GM13977 (cell line): ENCODE data around the gene CARD19.

Source experiments
- DNase-seq: peaks from one replicate; pipeline ENCODE4 v3.0.0; 2012; ENCODE audit warnings: low spot score
- CTCF ChIP-seq: IDR thresholded peaks from 2 replicates; pipeline ENCODE4 v1.5.1; 2012; ENCODE audit warnings: mild to moderate bottlenecking, control low read depth; ENCODE audit not compliant: insufficient read depth; ENCODE audit errors: extremely low read depth, missing control alignments
- in situ Hi-C: fragments of 300-500 bp; cut with MboI; formaldehyde crosslinking; loops from one replicate; pipeline ENCODE4 v1.12.0; 2022; ENCODE audit warnings: low sequenced_read_pairs, low pct_unique_long_range_greater_than_20kb, mixed read lengths, inconsistent platforms; ENCODE audit not compliant: unreplicated experiment

Gene CARD19

GRCh38 chr9:93105620-93106019 lies 9.6 kb downstream of the CARD19 start:
- in situ Hi-C loops, result no loop called here
- DNase-seq, result no peak
- no peak for TF ChIP-seq CTCF

- DNase-seq, result no peak
- no peak for TF ChIP-seq CTCF
- in situ Hi-C loops, result no loop called here
Observed at GRCh38 chr9:93107151-93107824, 11.3 kb downstream of the CARD19 start.

GRCh38 chr9:93107825-93108161 lies 11.8 kb downstream of the CARD19 start:
- DNase-seq, result no peak
- no peak for TF ChIP-seq CTCF
- in situ Hi-C loops, result no loop called here

GRCh38 chr9:93108291-93109041 lies 12.4 kb downstream of the CARD19 start:
- in situ Hi-C loops, result no loop called here
- TF ChIP-seq CTCF, result no peak
- DNase-seq, result no peak

GRCh38 chr9:93110311-93110855 lies 14.4 kb downstream of the CARD19 start:
- in situ Hi-C loops, result no loop called here
- no peak for DNase-seq
- no peak for TF ChIP-seq CTCF

- TF ChIP-seq CTCF, result no peak
- in situ Hi-C loops, result no loop called here
- no peak for DNase-seq
Observed at GRCh38 chr9:93111001-93111370, 15.0 kb downstream of the CARD19 start.
